GM12874 (cell line): ENCODE results near the gene TRAF5.

Experiments used
- TF ChIP-seq, protein P1 (sequence below): IDR thresholded peaks from 2 replicates; pipeline ENCODE4 v1.5.1; 2011; ENCODE audit warnings: low read depth, mild to moderate bottlenecking, control low read depth, low read length, moderate library complexity; ENCODE audit not compliant: insufficient read depth

Gene TRAF5

DNA sequence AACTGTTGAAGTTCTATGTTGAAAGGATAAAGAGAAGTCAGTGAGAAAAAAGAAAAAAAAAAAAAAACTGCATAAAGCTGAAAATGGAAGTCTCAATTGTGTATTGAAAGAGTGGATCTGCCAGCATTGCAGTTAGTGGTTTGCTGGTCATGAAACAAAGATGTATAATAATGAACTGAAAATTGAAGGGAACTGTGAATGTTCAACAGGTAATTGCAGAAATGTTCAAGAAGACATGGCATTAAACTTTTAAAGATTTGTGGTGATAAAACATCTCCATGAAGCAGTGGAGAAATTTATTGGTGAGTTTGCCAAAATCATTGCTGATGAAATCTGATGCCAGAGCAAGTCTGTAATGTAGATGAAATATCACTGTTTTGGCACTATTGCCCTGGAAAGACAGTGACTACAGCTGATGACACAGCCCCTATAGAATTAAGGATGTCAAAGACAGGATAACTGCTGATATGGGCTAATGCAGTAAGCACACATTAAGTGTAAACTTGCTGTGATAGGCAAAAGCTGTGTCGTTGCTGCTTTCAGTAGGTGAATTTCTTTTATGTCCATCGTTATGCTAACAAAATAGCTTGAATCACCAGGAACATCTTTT, 94.3 kb downstream of the TRAF5 start:
- TF ChIP-seq, protein P1, sequence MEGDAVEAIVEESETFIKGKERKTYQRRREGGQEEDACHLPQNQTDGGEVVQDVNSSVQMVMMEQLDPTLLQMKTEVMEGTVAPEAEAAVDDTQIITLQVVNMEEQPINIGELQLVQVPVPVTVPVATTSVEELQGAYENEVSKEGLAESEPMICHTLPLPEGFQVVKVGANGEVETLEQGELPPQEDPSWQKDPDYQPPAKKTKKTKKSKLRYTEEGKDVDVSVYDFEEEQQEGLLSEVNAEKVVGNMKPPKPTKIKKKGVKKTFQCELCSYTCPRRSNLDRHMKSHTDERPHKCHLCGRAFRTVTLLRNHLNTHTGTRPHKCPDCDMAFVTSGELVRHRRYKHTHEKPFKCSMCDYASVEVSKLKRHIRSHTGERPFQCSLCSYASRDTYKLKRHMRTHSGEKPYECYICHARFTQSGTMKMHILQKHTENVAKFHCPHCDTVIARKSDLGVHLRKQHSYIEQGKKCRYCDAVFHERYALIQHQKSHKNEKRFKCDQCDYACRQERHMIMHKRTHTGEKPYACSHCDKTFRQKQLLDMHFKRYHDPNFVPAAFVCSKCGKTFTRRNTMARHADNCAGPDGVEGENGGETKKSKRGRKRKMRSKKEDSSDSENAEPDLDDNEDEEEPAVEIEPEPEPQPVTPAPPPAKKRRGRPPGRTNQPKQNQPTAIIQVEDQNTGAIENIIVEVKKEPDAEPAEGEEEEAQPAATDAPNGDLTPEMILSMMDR, result no peak

DNA sequence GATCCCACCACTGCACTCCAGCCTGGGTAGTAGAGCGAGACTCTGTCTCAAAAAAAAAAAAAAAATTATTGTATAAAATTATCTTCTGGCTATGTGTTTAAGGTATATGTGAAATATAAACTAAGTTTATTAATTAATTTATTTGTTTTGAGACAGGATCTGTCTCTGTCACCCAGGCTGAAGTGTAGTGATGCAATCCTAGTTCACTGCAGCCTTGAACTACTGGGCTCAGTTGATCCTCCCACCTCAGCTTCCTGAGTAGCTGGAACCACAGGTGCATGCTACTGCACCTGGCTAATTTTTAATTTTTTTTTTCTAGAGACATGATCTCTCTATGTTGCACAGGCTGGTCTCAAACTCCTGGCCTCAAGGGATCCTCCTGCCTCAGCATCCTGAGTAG, 97.4 kb downstream of the TRAF5 start:
- TF ChIP-seq, protein P1, result no peak
